Fibroblast of lung (primary cell): Measurements from ENCODE around the gene PRMT3. TPM values are rescaled to one million over a fixed set of nuclear protein-coding genes. Genes with fewer than 3 reads are reported as not detected.

Experiments used
- DNase-seq, 2 donors: peaks; one replicate each; pipeline versions ENCODE4 v3.0.0 to v3.0.0-alpha.2; 2010; ENCODE audit warnings: low read depth in 2 of 2
- H2AFZ ChIP-seq: 2 replicates; pipeline ENCODE4 v1.5.1; 2012; ENCODE audit warnings: low read length, control low read depth, inconsistent platforms
- H3K27ac ChIP-seq: 2 replicates; pipeline ENCODE4 v1.5.1; 2011; ENCODE audit warnings: low read length, control low read depth; ENCODE audit not compliant: insufficient read depth
- H3K27me3 ChIP-seq: 2 replicates; pipeline ENCODE4 v1.5.1; 2011; ENCODE audit warnings: mild to moderate bottlenecking, low read length; ENCODE audit not compliant: control insufficient read depth, insufficient read depth
- H3K36me3 ChIP-seq: 2 replicates; pipeline ENCODE4 v1.5.1; 2011; ENCODE audit warnings: low read length; ENCODE audit not compliant: control insufficient read depth, insufficient read depth
- H3K4me1 ChIP-seq: 2 replicates; pipeline ENCODE4 v1.5.1; 2011; ENCODE audit warnings: low read length; ENCODE audit not compliant: control insufficient read depth, insufficient read depth; ENCODE audit errors: extremely low read depth
- H3K4me2 ChIP-seq: 2 replicates; pipeline ENCODE4 v1.5.1; 2011; ENCODE audit warnings: low read length, control low read depth; ENCODE audit not compliant: insufficient read depth; ENCODE audit errors: extremely low read depth
- H3K4me3 ChIP-seq, 4 experiments: fragments of 200-600 bp in 1 of 4; sonication (generic) in 1 of 4; replicated peaks in 1 of 4; 2 replicates each; pipeline ENCODE4 v1.5.1; 2011 to 2016; ENCODE audit warnings: low read length in 4 of 4, low read depth in 3 of 4, mild to moderate bottlenecking in 3 of 4, control low read depth in 2 of 4, inconsistent platforms in 1 of 4, mixed read lengths in 1 of 4; ENCODE audit not compliant: insufficient read depth in 1 of 4; ENCODE audit errors: control extremely low read depth in 1 of 4
- H3K79me2 ChIP-seq: 2 replicates; pipeline ENCODE4 v1.5.1; 2012; ENCODE audit warnings: mild to moderate bottlenecking, low read length, inconsistent platforms; ENCODE audit not compliant: control insufficient read depth, insufficient read depth
- H3K9ac ChIP-seq: 2 replicates; pipeline ENCODE4 v1.5.1; 2011; ENCODE audit warnings: mild to moderate bottlenecking, low read length, control low read depth; ENCODE audit not compliant: insufficient read depth
- H3K9me3 ChIP-seq: 2 replicates; pipeline ENCODE4 v1.5.1; 2012; ENCODE audit warnings: low read depth, low read length; ENCODE audit not compliant: control insufficient read depth, insufficient read depth
- H4K20me1 ChIP-seq: 2 replicates; pipeline ENCODE4 v1.5.1; 2011; ENCODE audit warnings: low read length; ENCODE audit not compliant: control insufficient read depth, insufficient read depth; ENCODE audit errors: extremely low read depth
- EZH2 ChIP-seq: IDR thresholded peaks from 2 replicates; pipeline ENCODE4 v1.5.1; 2012; ENCODE audit warnings: low read length, control low read depth, mild to moderate bottlenecking; ENCODE audit errors: missing control alignments
- polyA plus RNA-seq, 2 donors: library from polyadenylated mRNA; depleted of rRNA in 1 of 2; stranded (reverse) in 1 of 2; unstranded in 1 of 2; fragments of >200 nt; gene quantifications; 2 replicates each; pipeline ENCODE4 v1.2.1, GENCODE V29; 2011 to 2012; ENCODE audit warnings: missing spikeins in 1 of 2
- total RNA-seq: library from RNA; depleted of rRNA; stranded (reverse); fragments of >200 nt; gene quantifications from 2 replicates; pipeline ENCODE4 v1.2.1, GENCODE V29; 2014
- TF ChIP-seq, protein P1 (sequence below), 2 donors: IDR thresholded peaks in 1 of 2; conservative IDR thresholded peaks in 1 of 2; 1 replicate in 1 of 2; 2 replicates in 1 of 2; pipeline ENCODE4 v1.5.1; 2011 to 2012; ENCODE audit warnings: low read length in 2 of 2, control low read depth in 1 of 2, inconsistent platforms in 1 of 2, low read depth in 1 of 2, mild to moderate bottlenecking in 1 of 2

The PRMT3 gene
- total and polyA plus RNA-seq, 2 donors (not counting 1 experiment from before 2014, with no cell fraction given): 13.0 to 14.2 TPM

DNA sequence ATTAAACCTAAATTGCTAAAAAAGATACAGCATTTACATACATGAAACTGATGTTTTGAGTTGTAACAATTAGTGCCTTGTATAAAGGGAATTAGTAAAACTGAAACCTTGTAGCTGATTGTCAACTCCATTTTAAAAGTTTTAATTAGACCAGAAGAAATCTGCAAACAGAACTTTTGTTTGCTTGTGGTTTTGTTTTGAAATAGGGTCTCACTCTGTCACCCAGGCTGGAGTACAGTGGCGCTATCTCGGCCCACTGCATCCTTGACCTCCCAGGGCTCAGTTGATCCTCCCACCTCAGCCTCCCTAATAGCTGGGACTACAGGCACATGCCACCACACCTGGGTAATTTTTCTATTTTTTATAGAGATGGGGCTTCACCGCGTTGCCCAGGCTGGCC is 125.4 kb downstream of the PRMT3 start:
- no peaks in the 10 kb centered on the region for H3K4me1 ChIP-seq
- H4K20me1 ChIP-seq: no peaks in the 10 kb centered on the region

DNA sequence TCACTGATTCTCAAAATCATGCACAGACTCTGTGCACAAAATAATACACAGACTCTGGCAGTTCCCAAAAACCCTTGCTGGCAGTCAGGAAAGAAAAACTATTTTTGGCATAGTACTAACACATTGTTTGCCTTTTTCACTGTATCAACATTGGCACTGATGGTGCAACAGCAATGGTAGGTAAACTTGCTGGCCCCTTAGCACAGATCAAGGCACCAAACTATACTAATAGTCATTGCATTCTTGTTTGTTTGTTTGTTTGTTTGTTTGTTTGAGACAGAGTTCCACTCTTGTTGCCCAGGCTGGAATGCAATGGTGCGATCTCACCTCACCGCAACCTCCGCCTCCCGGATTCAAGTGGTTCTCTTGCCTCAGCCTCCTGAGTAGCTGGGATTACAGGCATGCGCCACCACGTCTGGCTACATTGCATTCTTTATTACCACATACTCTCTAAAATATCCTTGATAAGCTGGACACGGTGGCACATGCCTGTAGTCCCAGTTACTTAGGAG is 130.9 kb downstream of the PRMT3 start:
- Histone ChIP-seq H3K9ac (no peak overlapping the region), H3K4me2 (no peak overlapping the region), H3K27ac (no peak overlapping the region), H3K4me3 (no peak overlapping the region), H3K4me1 (no peaks in the 10 kb centered on the region), H4K20me1 (no peaks in the 10 kb centered on the region), H3K9me3 (no peaks in the 10 kb centered on the region), H3K36me3 (no peaks in the 10 kb centered on the region), H3K27me3 (no peaks in the 10 kb centered on the region), H3K79me2 (no peaks in the 10 kb centered on the region), H2AFZ (no peak overlapping the region)
- no peak for DNase-seq
- TF ChIP-seq, protein P1, sequence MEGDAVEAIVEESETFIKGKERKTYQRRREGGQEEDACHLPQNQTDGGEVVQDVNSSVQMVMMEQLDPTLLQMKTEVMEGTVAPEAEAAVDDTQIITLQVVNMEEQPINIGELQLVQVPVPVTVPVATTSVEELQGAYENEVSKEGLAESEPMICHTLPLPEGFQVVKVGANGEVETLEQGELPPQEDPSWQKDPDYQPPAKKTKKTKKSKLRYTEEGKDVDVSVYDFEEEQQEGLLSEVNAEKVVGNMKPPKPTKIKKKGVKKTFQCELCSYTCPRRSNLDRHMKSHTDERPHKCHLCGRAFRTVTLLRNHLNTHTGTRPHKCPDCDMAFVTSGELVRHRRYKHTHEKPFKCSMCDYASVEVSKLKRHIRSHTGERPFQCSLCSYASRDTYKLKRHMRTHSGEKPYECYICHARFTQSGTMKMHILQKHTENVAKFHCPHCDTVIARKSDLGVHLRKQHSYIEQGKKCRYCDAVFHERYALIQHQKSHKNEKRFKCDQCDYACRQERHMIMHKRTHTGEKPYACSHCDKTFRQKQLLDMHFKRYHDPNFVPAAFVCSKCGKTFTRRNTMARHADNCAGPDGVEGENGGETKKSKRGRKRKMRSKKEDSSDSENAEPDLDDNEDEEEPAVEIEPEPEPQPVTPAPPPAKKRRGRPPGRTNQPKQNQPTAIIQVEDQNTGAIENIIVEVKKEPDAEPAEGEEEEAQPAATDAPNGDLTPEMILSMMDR (conservative IDR thresholded peaks at IDR 0.05 in 1 of 2, IDR thresholded peaks at IDR 0.05 in 1 of 2; ENCODE audit: low read depth in 1 of 2, low read length in 2 of 2): no peak
- TF ChIP-seq EZH2: no peak

More for the DNA sequence above, 125.4 kb downstream of the PRMT3 start:
- Histone ChIP-seq H3K9me3 (no peaks in the 10 kb centered on the region), H3K4me3 (no peak overlapping the region), H3K27ac (no peak overlapping the region), H3K27me3 (no peaks in the 10 kb centered on the region), H3K9ac (no peak overlapping the region), H3K36me3 (no peaks in the 10 kb centered on the region), H3K79me2 (no peaks in the 10 kb centered on the region), H3K4me2 (no peak overlapping the region), H2AFZ (no peak overlapping the region)
- no peak for DNase-seq
- no peak for TF ChIP-seq EZH2
- TF ChIP-seq, protein P1 (conservative IDR thresholded peaks at IDR 0.05 in 1 of 2, IDR thresholded peaks at IDR 0.05 in 1 of 2; ENCODE audit: low read depth in 1 of 2, low read length in 2 of 2): no peak

DNA sequence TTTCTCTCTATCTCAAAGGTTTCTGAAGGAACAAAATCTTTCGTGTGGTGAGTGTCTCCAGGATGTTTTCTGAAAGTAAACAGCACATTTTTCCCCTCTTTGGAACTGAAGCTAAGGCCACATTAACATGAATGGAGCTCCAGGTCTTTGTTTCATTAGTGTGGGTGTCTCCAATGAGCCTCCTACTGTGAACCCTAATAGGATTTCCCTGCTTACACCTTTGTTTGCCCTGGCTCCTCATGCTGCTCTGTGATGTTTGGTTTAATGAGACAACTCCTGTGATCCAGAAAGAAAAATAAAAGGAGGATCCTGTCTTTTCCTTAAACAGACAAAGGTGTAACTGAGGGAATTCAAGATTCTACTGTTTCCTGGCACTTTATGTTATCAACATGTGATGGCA is 135.0 kb downstream of the PRMT3 start:
- Histone ChIP-seq H3K36me3 (no peaks in the 10 kb centered on the region), H3K9ac (no peak overlapping the region), H3K4me2 (no peak overlapping the region), H2AFZ (no peak overlapping the region), H4K20me1 (no peaks in the 10 kb centered on the region), H3K79me2 (no peaks in the 10 kb centered on the region), H3K27me3 (no peaks in the 10 kb centered on the region), H3K27ac (no peak overlapping the region), H3K4me3 (no peak overlapping the region), H3K4me1 (no peaks in the 10 kb centered on the region), H3K9me3 (no peaks in the 10 kb centered on the region)
- DNase-seq: no peak
- TF ChIP-seq, protein P1 (conservative IDR thresholded peaks at IDR 0.05 in 1 of 2, IDR thresholded peaks at IDR 0.05 in 1 of 2; ENCODE audit: low read depth in 1 of 2, low read length in 2 of 2): no peak
- no peak for TF ChIP-seq EZH2
